HCT116 (cell line): ENCODE measurements around the gene CARD9. TPM values are rescaled to one million over a fixed set of nuclear protein-coding genes. Genes with fewer than 3 reads are reported as not detected.

Experiments
- ATAC-seq: fragments of 200-7000 bp; cut with Tn5 transposase; 2 replicates; pipeline ENCODE4 v1.9.1; 2020; ENCODE audit warnings: mild to moderate bottlenecking, moderate library complexity
- BruUV-seq: library from RNA; stranded (reverse); fragments of 400-500 nt; replicated peaks from 2 replicates; lab custom pipeline; 2021; lab: Mats Ljungman, UMichigan
- CTCF ChIA-PET: fragments of 300-600 bp; sonication (Branson Sonifier 250); formaldehyde crosslinking; loops from one replicate; lab custom pipeline; 2021; ENCODE audit warnings: antibody characterized with exemption; lab: Charles Lee
- POLR2A ChIA-PET: fragments of 300-600, 350-600 bp; sonication (Branson Sonifier 250); formaldehyde crosslinking; loops from one replicate; lab custom pipeline; 2021; ENCODE audit warnings: antibody characterized with exemption; lab: Charles Lee
- RAD21 ChIA-PET, 2 experiments: fragments of 300-600 bp; sonication (Branson Sonifier 250); formaldehyde crosslinking; loops; one replicate each; lab custom pipeline; 2023; ENCODE audit warnings: low total read pairs in 2 of 2; ENCODE audit not compliant: uncharacterized antibody in 2 of 2, unreplicated experiment in 2 of 2, low non-redundant PET in 1 of 2; lab: Charles Lee
- DNase-seq: peaks from one replicate; pipeline ENCODE4 v3.0.0-alpha.2; 2010; ENCODE audit warnings: low read depth, low spot score
- H2AFZ ChIP-seq: fragments of 200-600 bp; shearing (Covaris generic), sonication (generic); 2 replicates; pipeline ENCODE4 v1.6.1; 2017; ENCODE audit warnings: low read depth, mixed run types, mixed read lengths, antibody characterized with exemption, low read length; ENCODE audit not compliant: poor library complexity, severe bottlenecking
- H3K27ac ChIP-seq: 2 replicates; pipeline ENCODE4 v1.5.1; 2012; ENCODE audit warnings: low read depth, low read length
- H3K27me3 ChIP-seq: fragments of 200-600 bp; sonication (generic); 2 replicates; pipeline ENCODE4 v1.6.1; 2016; ENCODE audit warnings: mixed run types, low read length, mixed read lengths; ENCODE audit not compliant: insufficient read depth
- H3K36me3 ChIP-seq, 2 experiments: fragments of 200-500 bp in 1 of 2; fragments of 200-600 bp in 1 of 2; sonication (Bioruptor generic) in 1 of 2; sonication (generic) in 1 of 2; 2 replicates each; pipeline versions ENCODE4 v1.5.1 to v1.6.1; 2014 to 2016; ENCODE audit warnings: low read length in 2 of 2, inconsistent platforms in 1 of 2, mixed read lengths in 1 of 2, mixed run types in 1 of 2; ENCODE audit not compliant: insufficient read depth in 2 of 2, control insufficient read depth in 1 of 2
- H3K4me1 ChIP-seq, 2 experiments: fragments of 200-600 bp in 1 of 2; sonication (generic) in 1 of 2; 2 replicates each; pipeline versions ENCODE4 v1.5.1 to v1.6.1; 2012 to 2017; ENCODE audit warnings: low read length in 2 of 2, inconsistent platforms in 1 of 2, mild to moderate bottlenecking in 1 of 2, mixed read lengths in 1 of 2, mixed run types in 1 of 2, moderate library complexity in 1 of 2; ENCODE audit not compliant: insufficient read depth in 2 of 2, control insufficient read depth in 1 of 2
- H3K4me2 ChIP-seq: fragments of 200-600 bp; sonication (generic); 2 replicates; pipeline ENCODE4 v1.6.1; 2017; ENCODE audit warnings: mixed run types, low read length, mixed read lengths
- H3K4me3 ChIP-seq, 2 experiments: fragments of 200-600 bp in 1 of 2; sonication (generic) in 1 of 2; replicated peaks in 1 of 2; 2 replicates each; pipeline ENCODE4 v1.5.1; 2011 to 2016; ENCODE audit warnings: low read length in 2 of 2, control low read depth in 1 of 2, low read depth in 1 of 2, mild to moderate bottlenecking in 1 of 2, mixed read lengths in 1 of 2, mixed run types in 1 of 2
- H3K79me2 ChIP-seq: fragments of 200-600 bp; sonication (generic); 2 replicates; pipeline ENCODE4 v1.6.1; 2017; ENCODE audit warnings: mild to moderate bottlenecking, mixed run types, low read length, moderate library complexity, mixed read lengths; ENCODE audit not compliant: insufficient read depth
- H3K9ac ChIP-seq: fragments of 200-600 bp; sonication (generic); 2 replicates; pipeline ENCODE4 v1.6.1; 2016; ENCODE audit warnings: low read length, mixed read lengths
- H3K9me2 ChIP-seq: fragments of 200-600 bp; sonication (generic), shearing (Covaris generic); 2 replicates; pipeline ENCODE4 v1.6.1; 2017; ENCODE audit warnings: mixed run types, mild to moderate bottlenecking, moderate library complexity; ENCODE audit not compliant: insufficient read depth
- H3K9me3 ChIP-seq, 2 experiments: fragments of 200-500 bp in 1 of 2; fragments of 200-600 bp in 1 of 2; sonication (Bioruptor generic) in 1 of 2; sonication (generic) in 1 of 2; 2 replicates each; pipeline ENCODE4 v1.6.1; 2014 to 2017; ENCODE audit warnings: low read length in 2 of 2, mixed read lengths in 2 of 2, inconsistent platforms in 1 of 2, low read depth in 1 of 2, mild to moderate bottlenecking in 1 of 2, mixed run types in 1 of 2, moderate library complexity in 1 of 2; ENCODE audit not compliant: control insufficient read depth in 1 of 2, insufficient read depth in 1 of 2
- H4K20me1 ChIP-seq: fragments of 200-600 bp; sonication (generic), shearing (Covaris generic); 2 replicates; pipeline ENCODE4 v1.6.1; 2017; ENCODE audit warnings: mixed run types, mild to moderate bottlenecking, moderate library complexity; ENCODE audit not compliant: insufficient read depth
- CBX3 ChIP-seq: IDR thresholded peaks from 2 replicates; pipeline ENCODE4 v1.6.1; 2012; ENCODE audit warnings: low read depth
- CEBPB ChIP-seq: IDR thresholded peaks from 2 replicates; pipeline ENCODE4 v1.6.1; 2012; ENCODE audit warnings: low read depth
- EGR1 ChIP-seq: IDR thresholded peaks from 2 replicates; pipeline ENCODE4 v1.6.1; 2012; ENCODE audit warnings: low read depth
- ELF1 ChIP-seq: IDR thresholded peaks from 2 replicates; pipeline ENCODE4 v1.6.1; 2012; ENCODE audit warnings: low read depth, borderline replicate concordance
- EZH2 ChIP-seq: fragments of 200-600 bp; sonication (generic); IDR thresholded peaks from 2 replicates; pipeline ENCODE4 v1.6.1; 2017; ENCODE audit warnings: antibody characterized with exemption, mixed run types
- EZH2phosphoT487 ChIP-seq: fragments of 200-600 bp; IDR thresholded peaks from 2 replicates; pipeline ENCODE4 v1.6.1; 2018; ENCODE audit warnings: antibody characterized with exemption, borderline replicate concordance
- FOSL1 ChIP-seq: IDR thresholded peaks from 2 replicates; pipeline ENCODE4 v1.6.1; 2012; ENCODE audit warnings: low read depth
- JUND ChIP-seq: IDR thresholded peaks from 2 replicates; pipeline ENCODE4 v1.6.1; 2012
- MAX ChIP-seq: IDR thresholded peaks from 2 replicates; pipeline ENCODE4 v1.6.1; 2012
- POLR2A ChIP-seq: IDR thresholded peaks from 2 replicates; pipeline ENCODE4 v1.7.0; 2011; ENCODE audit warnings: borderline replicate concordance; ENCODE audit not compliant: insufficient read depth, insufficient read length; ENCODE audit errors: extremely low read depth
- POLR2AphosphoS5 ChIP-seq: IDR thresholded peaks from 2 replicates; pipeline ENCODE4 v1.6.1; 2011; ENCODE audit warnings: mild to moderate bottlenecking, low read depth, low read length, moderate library complexity
- RAD21 ChIP-seq: IDR thresholded peaks from 2 replicates; pipeline ENCODE4 v1.6.1; 2012; ENCODE audit warnings: low read depth, mild to moderate bottlenecking
- REST ChIP-seq: IDR thresholded peaks from 2 replicates; pipeline ENCODE4 v1.6.1; 2012; ENCODE audit warnings: low read depth
- SIN3A ChIP-seq: IDR thresholded peaks from 2 replicates; pipeline ENCODE4 v1.6.1; 2012; ENCODE audit warnings: low read depth
- SP1 ChIP-seq: IDR thresholded peaks from 2 replicates; pipeline ENCODE4 v1.6.1; 2012; ENCODE audit warnings: low read depth
- SRF ChIP-seq: IDR thresholded peaks from 2 replicates; pipeline ENCODE4 v1.6.1; 2012; ENCODE audit warnings: low read depth
- TCF7L2 ChIP-seq: IDR thresholded peaks from 2 replicates; pipeline ENCODE4 v1.7.0; 2011; ENCODE audit warnings: borderline replicate concordance, inconsistent platforms; ENCODE audit not compliant: insufficient read depth, insufficient read length; ENCODE audit errors: extremely low read depth
- ZNF274 ChIP-seq: fragments of 200-500 bp; sonication (Bioruptor generic); IDR thresholded peaks from 2 replicates; pipeline ENCODE4 v1.6.1; 2014; ENCODE audit warnings: mild to moderate bottlenecking, low read depth, low read length, inconsistent platforms
- intact Hi-C: fragments of 100-400 bp; cut with micrococcal nuclease; formaldehyde crosslinking; loops from 2 replicates; pipeline ENCODE4 v1.10.0; 2022
- total RNA-seq: library from RNA; stranded (reverse); gene quantifications from one replicate; pipeline ENCODE4 v1.2.1, GENCODE V29; 2021; ENCODE audit not compliant: unreplicated experiment

Gene CARD9
- total RNA-seq, 1 experiment from 2014 or later: 1.2 TPM

- TF ChIP-seq CBX3: no peak
- no peak for TF ChIP-seq ZNF274
- TF ChIP-seq TCF7L2: no peak
- TF ChIP-seq EGR1: no peak
- no peak for TF ChIP-seq EZH2
- TF ChIP-seq MAX: no peak
- TF ChIP-seq CEBPB: no peak
- TF ChIP-seq SIN3A: no peak
- no peak for TF ChIP-seq SP1
- Histone ChIP-seq H3K9me2 (no peaks in the 10 kb centered on the region), H4K20me1 (no peaks in the 10 kb centered on the region), H3K27me3 (no peaks in the 10 kb centered on the region), H3K4me1 (no peaks in the 10 kb centered on the region), H2AFZ (no peak overlapping the region), H3K9ac (no peak overlapping the region), H3K27ac (no peak overlapping the region), H3K4me3 (no peak overlapping the region), H3K79me2 (peaks cover 3% of the 10 kb centered on the region; the same call in 1 of the 2 replicates), H3K36me3 (peaks cover 37 to 44% of the 10 kb centered on the region in 2 experiments; a peak in 3 of 4 replicates), H3K4me2 (no peak overlapping the region), H3K9me3 (no peaks in the 10 kb centered on the region)
- ChIA-PET POLR2A (no interaction called here), CTCF (no interaction called here), RAD21 (no interaction called here)
- no TSS peak for BruUV-seq
- intact Hi-C loops: no loop called here
- ATAC-seq: no peak
- no peak for DNase-seq
These were observed 13.7 kb upstream of the CARD9 start for GRCh38 chr9:136387217-136387616.

DNA sequence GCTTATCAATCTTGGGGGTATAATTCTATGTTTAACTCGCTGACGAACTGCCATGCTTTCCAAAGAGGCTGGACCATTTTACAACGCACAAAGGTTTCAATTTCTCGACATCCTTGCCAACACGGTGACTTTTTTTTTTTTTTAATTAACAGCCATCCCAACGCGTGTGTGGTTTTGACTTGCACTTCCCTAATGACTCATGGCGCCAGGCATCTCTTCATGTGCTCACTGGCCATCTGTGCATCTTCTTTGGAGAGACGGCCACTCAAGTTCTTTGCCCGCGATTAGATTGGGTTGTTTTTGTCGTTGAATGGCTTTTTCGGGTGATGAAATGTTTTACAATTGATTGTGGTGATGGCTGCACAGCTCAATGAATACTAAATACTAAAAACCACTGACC is 12.5 kb upstream of the CARD9 start:
- Histone ChIP-seq H3K4me2 (no peak overlapping the region), H3K4me3 (no peak overlapping the region), H3K27me3 (no peaks in the 10 kb centered on the region), H3K36me3 (peaks cover 31 to 39% of the 10 kb centered on the region in 2 experiments; a peak in 3 of 4 replicates), H3K9me2 (no peaks in the 10 kb centered on the region), H4K20me1 (no peaks in the 10 kb centered on the region), H3K4me1 (no peaks in the 10 kb centered on the region), H3K79me2 (no peaks in the 10 kb centered on the region; the same call in 1 of the 2 replicates), H3K27ac (no peak overlapping the region), H3K9ac (no peak overlapping the region), H2AFZ (no peak overlapping the region), H3K9me3 (no peaks in the 10 kb centered on the region)
- ATAC-seq (no peak), DNase-seq (no peak)
- BruUV-seq: TSS peak; percentile 40
- ChIA-PET RAD21 (no interaction called here), POLR2A (no interaction called here), CTCF (no interaction called here)
- intact Hi-C loops: no loop called here
- TF ChIP-seq POLR2AphosphoS5 (no peak), MAX (no peak), JUND (no peak), TCF7L2 (no peak), EGR1 (no peak), EZH2 (no peak), CEBPB (no peak), POLR2A (no peak), SRF (no peak), FOSL1 (no peak), SIN3A (no peak), SP1 (no peak), REST (no peak), EZH2phosphoT487 (no peak), ELF1 (no peak), ZNF274 (no peak), RAD21 (no peak)
